ENCODE data around the gene COL4A1. TPM values are rescaled to one million over a fixed set of nuclear protein-coding genes. Genes with fewer than 3 reads are reported as not detected.

Gene COL4A1
- total and polyA plus RNA-seq, 2 donors from 2014 or later = 53.0 to 218 TPM

DNA sequence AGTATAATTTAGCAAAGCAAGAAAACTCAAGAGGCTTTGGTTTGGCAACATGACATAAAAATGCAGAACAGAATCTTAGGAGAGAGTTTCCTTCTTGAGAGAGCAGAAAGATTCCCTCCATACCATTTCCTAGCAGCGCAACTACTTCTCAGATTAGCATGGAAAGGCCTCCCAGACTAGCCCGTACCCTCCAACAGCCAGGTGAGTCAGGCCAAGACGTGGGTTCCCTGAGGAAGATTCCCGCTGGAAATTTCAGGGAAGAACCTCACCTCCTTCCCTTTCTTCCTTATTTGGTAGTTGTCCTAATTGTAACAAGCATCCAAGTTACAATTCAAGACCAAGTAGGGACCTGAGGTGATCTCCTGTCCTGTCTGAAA, 12.4 kb upstream of the COL4A1 start:
- Histone ChIP-seq H3K4me1 (ENCODE audit: control insufficient read depth in 2 of 3, insufficient read depth in 2 of 3, low read depth in 1 of 3, low read length in 3 of 3) (peaks cover 9 to 42% (median 39%) of the 10 kb centered on the region in 3 donors), H3K9me3 (ENCODE audit: control insufficient read depth in 2 of 3, insufficient read depth in 1 of 3, low read length in 3 of 3) (no peaks in the 10 kb centered on the region), H3K27ac (ENCODE audit: low read depth in 2 of 2, low read length in 2 of 2) (peak overlapping the region; percentile 69 to 96), H3K9ac (ENCODE audit: low read length in 3 of 3) (peak overlapping the region in 1 of 3 donors; percentile 72), H3K36me3 (ENCODE audit: control insufficient read depth in 2 of 3, insufficient read depth in 3 of 3, low read length in 3 of 3) (peaks cover 4 to 12% (median 5%) of the 10 kb centered on the region in 3 donors), H3K27me3 (ENCODE audit: control insufficient read depth, insufficient read depth, low read length) (no peaks in the 10 kb centered on the region), H3K4me3 (ENCODE audit: low read length in 3 of 3) (peak overlapping the region in 2 of 3 donors; percentile 19 to 27)
- intact Hi-C loops (cut with DNase I) = no loop called here
- TF ChIP-seq, protein P1, sequence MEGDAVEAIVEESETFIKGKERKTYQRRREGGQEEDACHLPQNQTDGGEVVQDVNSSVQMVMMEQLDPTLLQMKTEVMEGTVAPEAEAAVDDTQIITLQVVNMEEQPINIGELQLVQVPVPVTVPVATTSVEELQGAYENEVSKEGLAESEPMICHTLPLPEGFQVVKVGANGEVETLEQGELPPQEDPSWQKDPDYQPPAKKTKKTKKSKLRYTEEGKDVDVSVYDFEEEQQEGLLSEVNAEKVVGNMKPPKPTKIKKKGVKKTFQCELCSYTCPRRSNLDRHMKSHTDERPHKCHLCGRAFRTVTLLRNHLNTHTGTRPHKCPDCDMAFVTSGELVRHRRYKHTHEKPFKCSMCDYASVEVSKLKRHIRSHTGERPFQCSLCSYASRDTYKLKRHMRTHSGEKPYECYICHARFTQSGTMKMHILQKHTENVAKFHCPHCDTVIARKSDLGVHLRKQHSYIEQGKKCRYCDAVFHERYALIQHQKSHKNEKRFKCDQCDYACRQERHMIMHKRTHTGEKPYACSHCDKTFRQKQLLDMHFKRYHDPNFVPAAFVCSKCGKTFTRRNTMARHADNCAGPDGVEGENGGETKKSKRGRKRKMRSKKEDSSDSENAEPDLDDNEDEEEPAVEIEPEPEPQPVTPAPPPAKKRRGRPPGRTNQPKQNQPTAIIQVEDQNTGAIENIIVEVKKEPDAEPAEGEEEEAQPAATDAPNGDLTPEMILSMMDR (IDR thresholded peaks at IDR 0.05; ENCODE audit: borderline replicate concordance, extremely low read depth, insufficient read depth) = no peak
- peak in 1 of 5 donors; percentile 19 for DNase-seq
- FAIRE-seq = no peak

DNA sequence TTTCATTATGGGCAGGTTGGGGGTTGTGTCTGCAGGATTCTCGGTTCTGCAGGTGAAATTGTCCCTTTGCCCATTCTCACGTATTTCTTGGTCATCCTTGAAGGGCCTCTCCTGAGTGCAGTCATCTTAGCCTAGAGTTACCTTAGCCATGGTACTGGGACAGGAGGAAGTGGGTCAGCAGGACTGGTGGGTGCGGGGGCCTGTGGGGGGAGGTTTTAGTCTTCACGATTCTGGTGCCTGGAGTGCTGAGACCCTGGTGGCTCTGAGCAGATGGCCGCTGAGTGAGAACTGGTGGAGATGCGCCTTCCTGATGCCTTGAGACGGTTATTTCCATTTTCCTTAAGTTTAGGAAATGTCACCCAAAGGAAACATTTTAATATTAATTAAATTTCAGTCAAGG, 12.0 kb upstream of the COL4A1 start:
- FAIRE-seq (no peak), DNase-seq (peak in 1 of 5 donors; percentile 16)
- H3K9ac ChIP-seq (ENCODE audit: low read length in 3 of 3) = no peak overlapping the region
- peaks cover 9 to 41% (median 35%) of the 10 kb centered on the region in 3 donors for H3K4me1 ChIP-seq (ENCODE audit: control insufficient read depth in 2 of 3, insufficient read depth in 2 of 3, low read depth in 1 of 3, low read length in 3 of 3)
- H3K27me3 ChIP-seq (ENCODE audit: control insufficient read depth, insufficient read depth, low read length) = no peaks in the 10 kb centered on the region
- TF ChIP-seq, protein P1 (IDR thresholded peaks at IDR 0.05; ENCODE audit: borderline replicate concordance, extremely low read depth, insufficient read depth) = no peak
- H3K4me3 ChIP-seq (ENCODE audit: low read length in 3 of 3) = no peak overlapping the region
- peak overlapping the region; percentile 2 to 96 for H3K27ac ChIP-seq (ENCODE audit: low read depth in 2 of 2, low read length in 2 of 2)
- H3K9me3 ChIP-seq (ENCODE audit: control insufficient read depth in 2 of 3, insufficient read depth in 1 of 3, low read length in 3 of 3) = no peaks in the 10 kb centered on the region
- H3K36me3 ChIP-seq (ENCODE audit: control insufficient read depth in 2 of 3, insufficient read depth in 3 of 3, low read length in 3 of 3) = peaks cover 4 to 15% (median 5%) of the 10 kb centered on the region in 3 donors
- intact Hi-C loops (cut with DNase I) = no loop called here

DNA sequence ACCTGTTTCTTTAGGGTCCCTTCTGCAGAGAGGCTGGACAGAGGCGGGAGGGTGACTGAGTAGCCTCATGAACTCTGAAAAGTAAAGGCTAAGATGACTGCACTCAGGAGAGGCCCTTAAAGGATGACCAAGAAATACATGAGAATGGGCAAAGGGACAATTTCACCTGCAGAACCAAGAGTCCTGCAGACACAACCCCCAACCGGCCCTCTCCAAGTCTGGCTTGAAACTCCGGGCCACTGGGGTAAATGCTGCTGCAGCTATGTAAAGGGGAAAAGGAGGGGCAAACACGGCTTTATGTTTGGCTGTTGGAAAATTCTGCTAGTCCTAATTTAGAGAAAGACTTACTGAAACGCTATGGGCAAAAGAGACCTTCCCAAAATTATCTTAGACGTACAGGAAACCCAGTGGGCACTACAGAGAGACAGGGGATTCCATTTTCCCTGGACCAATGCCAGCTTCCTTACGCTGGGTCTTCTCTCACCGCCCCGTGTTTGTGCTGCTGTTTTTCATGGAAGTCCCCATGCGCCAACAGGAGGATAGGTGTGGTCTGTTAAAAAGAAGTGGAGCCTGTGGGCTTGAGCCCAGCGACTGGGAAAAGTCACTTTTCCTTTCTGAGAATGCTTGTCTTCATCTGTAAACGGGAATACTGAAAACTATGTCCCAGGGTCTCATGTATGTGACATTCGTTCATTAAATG, 10.7 kb upstream of the COL4A1 start:
- intact Hi-C loops (cut with DNase I) = no loop called here
- DNase-seq (no peak), FAIRE-seq (no peak)
- Histone ChIP-seq H3K4me1 (ENCODE audit: control insufficient read depth in 2 of 3, insufficient read depth in 2 of 3, low read depth in 1 of 3, low read length in 3 of 3) (peaks cover 9 to 41% (median 40%) of the 10 kb centered on the region in 3 donors), H3K4me3 (ENCODE audit: low read length in 3 of 3) (no peak overlapping the region), H3K36me3 (ENCODE audit: control insufficient read depth in 2 of 3, insufficient read depth in 3 of 3, low read length in 3 of 3) (peaks cover 4 to 16% (median 5%) of the 10 kb centered on the region in 3 donors), H3K27ac (ENCODE audit: low read depth in 2 of 2, low read length in 2 of 2) (no peak overlapping the region), H3K9ac (ENCODE audit: low read length in 3 of 3) (peak overlapping the region in 2 of 3 donors; percentile 12 to 47), H3K9me3 (ENCODE audit: control insufficient read depth in 2 of 3, insufficient read depth in 1 of 3, low read length in 3 of 3) (no peaks in the 10 kb centered on the region), H3K27me3 (ENCODE audit: control insufficient read depth, insufficient read depth, low read length) (no peaks in the 10 kb centered on the region)
- TF ChIP-seq, protein P1 (IDR thresholded peaks at IDR 0.05; ENCODE audit: borderline replicate concordance, extremely low read depth, insufficient read depth) = no peak
